HEK293 (cell line): ENCODE measurements around the gene COPE.

ENCODE experiments used
- CTCF ChIA-PET: fragments of 350-600 bp; formaldehyde crosslinking; extraction: SDS; loops from one replicate; lab custom pipeline; 2021; ENCODE audit warnings: antibody characterized with exemption; lab: Yijun Ruan, JAX
- POLR2A ChIA-PET: fragments of 300-600 bp; formaldehyde crosslinking; extraction: SDS; loops from one replicate; lab custom pipeline; 2020; ENCODE audit warnings: antibody characterized with exemption, inconsistent platforms; lab: Yijun Ruan, JAX
- H3K27ac ChIP-seq: fragments of 200-500 bp; sonication (Bioruptor generic); 2 replicates; pipeline ENCODE4 v1.5.1; 2014; ENCODE audit warnings: low read depth, low read length, control low read depth, inconsistent platforms; ENCODE audit errors: extremely low read depth
- H3K36me3 ChIP-seq, 2 experiments: fragments of 200-500 bp in 1 of 2; sonication (Bioruptor generic) in 1 of 2; 1 replicate in 1 of 2; 2 replicates in 1 of 2; pipeline ENCODE4 v1.5.1; 2014 to 2017; ENCODE audit warnings: inconsistent platforms in 2 of 2, low read length in 2 of 2; ENCODE audit not compliant: control insufficient read depth in 2 of 2, insufficient read depth in 1 of 2
- H3K4me1 ChIP-seq: fragments of 200-500 bp; sonication (Bioruptor generic); 2 replicates; pipeline ENCODE4 v1.5.1; 2014; ENCODE audit warnings: mild to moderate bottlenecking, low read length, inconsistent platforms; ENCODE audit not compliant: control insufficient read depth, insufficient read depth
- H3K4me3 ChIP-seq: 2 replicates; pipeline ENCODE4 v1.5.1; 2011; ENCODE audit warnings: low read depth, mild to moderate bottlenecking, control low read depth, low read length, moderate library complexity
- H3K9me3 ChIP-seq: fragments of 200-500 bp; sonication (Bioruptor generic); 2 replicates; pipeline ENCODE4 v1.5.1; 2014; ENCODE audit warnings: low read depth, low read length, inconsistent platforms; ENCODE audit not compliant: control insufficient read depth, insufficient read depth
- HOXD13 ChIP-seq: sonication (generic); formaldehyde crosslinking; IDR thresholded peaks from 2 replicates; pipeline ENCODE4 v1.8.0; 2022; ENCODE audit warnings: missing genetic modification reagents, borderline replicate concordance
- KLF1 ChIP-seq: fragments of 450-650 bp; formaldehyde crosslinking; IDR thresholded peaks from 2 replicates; pipeline ENCODE4 v1.5.1; 2016; ENCODE audit warnings: missing biosample characterization, missing genetic modification characterization
- KLF7 ChIP-seq: fragments of 450-650 bp; formaldehyde crosslinking; IDR thresholded peaks from 2 replicates; pipeline ENCODE4 v1.5.1; 2016; ENCODE audit warnings: missing biosample characterization, missing genetic modification characterization, borderline replicate concordance
- MZF1 ChIP-seq: fragments of 450-650 bp; formaldehyde crosslinking; IDR thresholded peaks from 2 replicates; pipeline ENCODE4 v1.5.1; 2017; ENCODE audit warnings: missing biosample characterization, missing genetic modification characterization, borderline replicate concordance
- SP2 ChIP-seq: fragments of 450-650 bp; formaldehyde crosslinking; IDR thresholded peaks from 2 replicates; pipeline ENCODE4 v1.5.1; 2016; ENCODE audit warnings: missing biosample characterization, missing genetic modification characterization
- ZNF132 ChIP-seq: fragments of 450-650 bp; formaldehyde crosslinking; IDR thresholded peaks from 2 replicates; pipeline ENCODE4 v1.5.1; 2017; ENCODE audit warnings: missing biosample characterization, missing genetic modification characterization, borderline replicate concordance
- ZNF2 ChIP-seq: fragments of 450-650 bp; formaldehyde crosslinking; IDR thresholded peaks from 2 replicates; pipeline ENCODE4 v1.5.1; 2016; ENCODE audit warnings: missing biosample characterization, missing genetic modification characterization
- ZNF24 ChIP-seq: fragments of 450-650 bp; formaldehyde crosslinking; IDR thresholded peaks from 2 replicates; pipeline ENCODE4 v1.5.1; 2016; ENCODE audit warnings: missing biosample characterization, missing genetic modification characterization
- ZNF324 ChIP-seq: fragments of 450-650 bp; formaldehyde crosslinking; IDR thresholded peaks from 2 replicates; pipeline ENCODE4 v1.5.1; 2016; ENCODE audit warnings: missing biosample characterization, missing genetic modification characterization
- ZNF350 ChIP-seq: fragments of 450-650 bp; formaldehyde crosslinking; IDR thresholded peaks from 2 replicates; pipeline ENCODE4 v1.5.0; 2017; ENCODE audit warnings: missing biosample characterization, mild to moderate bottlenecking, missing genetic modification characterization
- ZNF501 ChIP-seq: fragments of 450-650 bp; formaldehyde crosslinking; IDR thresholded peaks from 2 replicates; pipeline ENCODE4 v1.5.1; 2016; ENCODE audit warnings: missing biosample characterization, missing genetic modification characterization
- ZNF560 ChIP-seq: fragments of 450-650 bp; formaldehyde crosslinking; IDR thresholded peaks from 2 replicates; pipeline ENCODE4 v1.5.1; 2017; ENCODE audit warnings: missing biosample characterization, missing genetic modification characterization, borderline replicate concordance
- ZNF629 ChIP-seq: fragments of 450-650 bp; formaldehyde crosslinking; IDR thresholded peaks from 2 replicates; pipeline ENCODE4 v1.5.1; 2017; ENCODE audit warnings: missing biosample characterization, missing genetic modification characterization
- ZNF654 ChIP-seq: fragments of 450-650 bp; formaldehyde crosslinking; IDR thresholded peaks from 2 replicates; pipeline ENCODE4 v1.5.1; 2016; ENCODE audit warnings: low read depth, missing biosample characterization, missing genetic modification characterization
- ZNF660 ChIP-seq: fragments of 450-650 bp; IDR thresholded peaks from 2 replicates; pipeline ENCODE4 v1.5.1; 2018; ENCODE audit warnings: missing biosample characterization, mild to moderate bottlenecking, missing genetic modification characterization
- ZNF776 ChIP-seq: fragments of 450-650 bp; formaldehyde crosslinking; IDR thresholded peaks from 2 replicates; pipeline ENCODE4 v1.5.0; 2017; ENCODE audit warnings: missing biosample characterization, missing genetic modification characterization, borderline replicate concordance
- TF ChIP-seq, protein P1 (sequence below): IDR thresholded peaks from 2 replicates; pipeline ENCODE4 v1.6.1; 2011; ENCODE audit warnings: mild to moderate bottlenecking, low read depth, low read length, borderline replicate concordance
- TF ChIP-seq, protein P2 (sequence below): fragments of 450-650 bp; formaldehyde crosslinking; IDR thresholded peaks from 2 replicates; pipeline ENCODE4 v1.5.1; 2017; ENCODE audit warnings: missing biosample characterization, mild to moderate bottlenecking, missing genetic modification characterization, moderate library complexity
- TF ChIP-seq, protein P3 (sequence below): fragments of 450-650 bp; formaldehyde crosslinking; IDR thresholded peaks from 2 replicates; pipeline ENCODE4 v1.5.1; 2017; ENCODE audit warnings: missing biosample characterization, missing genetic modification characterization
- TF ChIP-seq, protein P4 (sequence below): fragments of 450-650 bp; formaldehyde crosslinking; IDR thresholded peaks from 2 replicates; pipeline ENCODE4 v1.5.1; 2016; ENCODE audit warnings: missing biosample characterization, missing genetic modification characterization
- TF ChIP-seq, protein P5 (sequence below): fragments of 450-650 bp; formaldehyde crosslinking; IDR thresholded peaks from 2 replicates; pipeline ENCODE4 v1.5.1; 2016; ENCODE audit warnings: missing biosample characterization, missing genetic modification characterization
- TF ChIP-seq, protein P6 (sequence below): fragments of 450-650 bp; formaldehyde crosslinking; IDR thresholded peaks from 2 replicates; pipeline ENCODE4 v1.5.1; 2016; ENCODE audit warnings: missing biosample characterization, missing genetic modification characterization

The COPE gene

DNA sequence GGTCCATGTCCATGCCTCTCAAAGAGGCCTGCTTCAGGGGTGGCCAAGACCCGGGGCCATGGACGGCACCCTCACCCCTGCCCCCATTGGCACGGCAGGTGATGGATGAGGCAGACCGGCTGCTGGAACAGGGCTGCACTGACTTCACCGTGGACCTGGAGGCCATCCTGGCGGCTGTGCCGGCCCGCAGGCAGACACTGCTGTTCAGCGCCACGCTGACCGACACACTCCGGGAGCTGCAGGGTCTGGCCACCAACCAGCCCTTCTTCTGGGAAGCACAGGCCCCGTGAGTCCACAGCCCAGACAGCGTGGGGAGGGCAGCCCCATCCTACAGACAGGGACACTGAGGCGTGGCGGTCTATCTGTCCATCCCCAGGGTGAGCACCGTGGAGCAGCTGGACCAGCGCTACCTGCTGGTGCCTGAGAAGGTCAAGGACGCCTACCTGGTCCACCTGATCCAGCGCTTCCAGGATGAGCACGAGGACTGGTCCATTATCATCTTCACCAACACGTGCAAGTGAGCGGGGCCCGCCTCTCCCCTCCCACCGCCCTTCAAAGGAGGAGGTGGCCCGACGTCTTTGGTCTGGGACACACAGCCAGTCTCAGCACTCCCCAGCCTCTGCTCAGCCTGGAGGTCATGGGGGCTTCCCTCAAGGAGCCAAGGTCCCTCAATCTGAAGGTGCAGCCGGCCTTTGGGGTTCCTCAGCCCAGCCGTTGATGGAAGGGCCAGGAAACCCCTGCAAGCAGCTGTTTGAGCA lies 3.2 kb upstream of the COPE start:
- Histone ChIP-seq H3K4me3 (no peak overlapping the region), H3K27ac (no peak overlapping the region), H3K36me3 (peaks cover 5 to 52% of the 10 kb centered on the region in 2 experiments; a peak in 2 of 3 replicates), H3K9me3 (no peaks in the 10 kb centered on the region), H3K4me1 (no peaks in the 10 kb centered on the region)
- TF ChIP-seq, protein P1, sequence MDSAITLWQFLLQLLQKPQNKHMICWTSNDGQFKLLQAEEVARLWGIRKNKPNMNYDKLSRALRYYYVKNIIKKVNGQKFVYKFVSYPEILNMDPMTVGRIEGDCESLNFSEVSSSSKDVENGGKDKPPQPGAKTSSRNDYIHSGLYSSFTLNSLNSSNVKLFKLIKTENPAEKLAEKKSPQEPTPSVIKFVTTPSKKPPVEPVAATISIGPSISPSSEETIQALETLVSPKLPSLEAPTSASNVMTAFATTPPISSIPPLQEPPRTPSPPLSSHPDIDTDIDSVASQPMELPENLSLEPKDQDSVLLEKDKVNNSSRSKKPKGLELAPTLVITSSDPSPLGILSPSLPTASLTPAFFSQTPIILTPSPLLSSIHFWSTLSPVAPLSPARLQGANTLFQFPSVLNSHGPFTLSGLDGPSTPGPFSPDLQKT = no peak
- TF ChIP-seq, protein P2, sequence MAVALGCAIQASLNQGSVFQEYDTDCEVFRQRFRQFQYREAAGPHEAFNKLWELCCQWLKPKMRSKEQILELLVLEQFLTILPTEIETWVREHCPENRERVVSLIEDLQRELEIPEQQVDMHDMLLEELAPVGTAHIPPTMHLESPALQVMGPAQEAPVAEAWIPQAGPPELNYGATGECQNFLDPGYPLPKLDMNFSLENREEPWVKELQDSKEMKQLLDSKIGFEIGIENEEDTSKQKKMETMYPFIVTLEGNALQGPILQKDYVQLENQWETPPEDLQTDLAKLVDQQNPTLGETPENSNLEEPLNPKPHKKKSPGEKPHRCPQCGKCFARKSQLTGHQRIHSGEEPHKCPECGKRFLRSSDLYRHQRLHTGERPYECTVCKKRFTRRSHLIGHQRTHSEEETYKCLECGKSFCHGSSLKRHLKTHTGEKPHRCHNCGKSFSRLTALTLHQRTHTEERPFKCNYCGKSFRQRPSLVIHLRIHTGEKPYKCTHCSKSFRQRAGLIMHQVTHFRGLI = no peak
- TF ChIP-seq HOXD13 (no peak), SP2 (tag by site-specific recombination) (no peak), ZNF660 (no peak), KLF1 (tag by site-specific recombination) (no peak), ZNF24 (tag by site-specific recombination) (no peak), ZNF501 (tag by site-specific recombination) (no peak), ZNF776 (tag by site-specific recombination) (no peak)
- TF ChIP-seq, protein P3, sequence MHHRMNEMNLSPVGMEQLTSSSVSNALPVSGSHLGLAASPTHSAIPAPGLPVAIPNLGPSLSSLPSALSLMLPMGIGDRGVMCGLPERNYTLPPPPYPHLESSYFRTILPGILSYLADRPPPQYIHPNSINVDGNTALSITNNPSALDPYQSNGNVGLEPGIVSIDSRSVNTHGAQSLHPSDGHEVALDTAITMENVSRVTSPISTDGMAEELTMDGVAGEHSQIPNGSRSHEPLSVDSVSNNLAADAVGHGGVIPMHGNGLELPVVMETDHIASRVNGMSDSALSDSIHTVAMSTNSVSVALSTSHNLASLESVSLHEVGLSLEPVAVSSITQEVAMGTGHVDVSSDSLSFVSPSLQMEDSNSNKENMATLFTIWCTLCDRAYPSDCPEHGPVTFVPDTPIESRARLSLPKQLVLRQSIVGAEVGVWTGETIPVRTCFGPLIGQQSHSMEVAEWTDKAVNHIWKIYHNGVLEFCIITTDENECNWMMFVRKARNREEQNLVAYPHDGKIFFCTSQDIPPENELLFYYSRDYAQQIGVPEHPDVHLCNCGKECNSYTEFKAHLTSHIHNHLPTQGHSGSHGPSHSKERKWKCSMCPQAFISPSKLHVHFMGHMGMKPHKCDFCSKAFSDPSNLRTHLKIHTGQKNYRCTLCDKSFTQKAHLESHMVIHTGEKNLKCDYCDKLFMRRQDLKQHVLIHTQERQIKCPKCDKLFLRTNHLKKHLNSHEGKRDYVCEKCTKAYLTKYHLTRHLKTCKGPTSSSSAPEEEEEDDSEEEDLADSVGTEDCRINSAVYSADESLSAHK = no peak
- TF ChIP-seq, protein P4, sequence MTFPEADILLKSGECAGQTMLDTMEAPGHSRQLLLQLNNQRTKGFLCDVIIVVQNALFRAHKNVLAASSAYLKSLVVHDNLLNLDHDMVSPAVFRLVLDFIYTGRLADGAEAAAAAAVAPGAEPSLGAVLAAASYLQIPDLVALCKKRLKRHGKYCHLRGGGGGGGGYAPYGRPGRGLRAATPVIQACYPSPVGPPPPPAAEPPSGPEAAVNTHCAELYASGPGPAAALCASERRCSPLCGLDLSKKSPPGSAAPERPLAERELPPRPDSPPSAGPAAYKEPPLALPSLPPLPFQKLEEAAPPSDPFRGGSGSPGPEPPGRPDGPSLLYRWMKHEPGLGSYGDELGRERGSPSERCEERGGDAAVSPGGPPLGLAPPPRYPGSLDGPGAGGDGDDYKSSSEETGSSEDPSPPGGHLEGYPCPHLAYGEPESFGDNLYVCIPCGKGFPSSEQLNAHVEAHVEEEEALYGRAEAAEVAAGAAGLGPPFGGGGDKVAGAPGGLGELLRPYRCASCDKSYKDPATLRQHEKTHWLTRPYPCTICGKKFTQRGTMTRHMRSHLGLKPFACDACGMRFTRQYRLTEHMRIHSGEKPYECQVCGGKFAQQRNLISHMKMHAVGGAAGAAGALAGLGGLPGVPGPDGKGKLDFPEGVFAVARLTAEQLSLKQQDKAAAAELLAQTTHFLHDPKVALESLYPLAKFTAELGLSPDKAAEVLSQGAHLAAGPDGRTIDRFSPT (tag by site-specific recombination) = no peak
- CTCF ChIA-PET = interaction anchor here (1.7 kb wide), 1 partner anchor 64 kb away, joined by 3 read pairs; no protein-coding TSS in a partner anchor
- POLR2A ChIA-PET = no interaction called here

DNA sequence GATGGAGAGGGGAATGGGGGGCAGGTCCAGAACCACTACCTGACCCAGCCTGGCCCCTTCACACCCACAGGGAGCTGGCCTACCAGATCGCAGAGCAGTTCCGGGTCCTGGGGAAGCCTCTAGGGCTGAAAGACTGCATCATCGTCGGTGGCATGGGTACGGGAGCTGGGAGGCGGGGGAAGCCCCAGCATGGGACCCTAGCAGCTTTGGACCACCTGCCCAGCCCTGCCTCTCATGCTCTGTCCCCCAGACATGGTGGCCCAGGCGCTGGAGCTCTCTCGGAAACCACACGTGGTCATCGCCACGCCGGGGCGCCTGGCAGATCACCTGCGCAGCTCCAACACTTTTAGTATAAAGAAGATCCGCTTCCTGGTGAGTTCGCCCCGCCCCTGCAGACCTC lies 2.4 kb upstream of the COPE start:
- TF ChIP-seq ZNF560 (tag by site-specific recombination) (no peak), MZF1 (no peak), ZNF324 (no peak), ZNF2 (tag by site-specific recombination) (no peak), KLF1 (tag by site-specific recombination) (no peak), ZNF629 (tag by site-specific recombination) (no peak), ZNF654 (tag by site-specific recombination) (no peak), ZNF132 (tag by site-specific recombination) (no peak), ZNF350 (tag by site-specific recombination) (no peak), KLF7 (tag by site-specific recombination) (no peak)
- TF ChIP-seq, protein P5, sequence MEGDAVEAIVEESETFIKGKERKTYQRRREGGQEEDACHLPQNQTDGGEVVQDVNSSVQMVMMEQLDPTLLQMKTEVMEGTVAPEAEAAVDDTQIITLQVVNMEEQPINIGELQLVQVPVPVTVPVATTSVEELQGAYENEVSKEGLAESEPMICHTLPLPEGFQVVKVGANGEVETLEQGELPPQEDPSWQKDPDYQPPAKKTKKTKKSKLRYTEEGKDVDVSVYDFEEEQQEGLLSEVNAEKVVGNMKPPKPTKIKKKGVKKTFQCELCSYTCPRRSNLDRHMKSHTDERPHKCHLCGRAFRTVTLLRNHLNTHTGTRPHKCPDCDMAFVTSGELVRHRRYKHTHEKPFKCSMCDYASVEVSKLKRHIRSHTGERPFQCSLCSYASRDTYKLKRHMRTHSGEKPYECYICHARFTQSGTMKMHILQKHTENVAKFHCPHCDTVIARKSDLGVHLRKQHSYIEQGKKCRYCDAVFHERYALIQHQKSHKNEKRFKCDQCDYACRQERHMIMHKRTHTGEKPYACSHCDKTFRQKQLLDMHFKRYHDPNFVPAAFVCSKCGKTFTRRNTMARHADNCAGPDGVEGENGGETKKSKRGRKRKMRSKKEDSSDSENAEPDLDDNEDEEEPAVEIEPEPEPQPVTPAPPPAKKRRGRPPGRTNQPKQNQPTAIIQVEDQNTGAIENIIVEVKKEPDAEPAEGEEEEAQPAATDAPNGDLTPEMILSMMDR (tag by site-specific recombination) = no peak
- TF ChIP-seq, protein P6, sequence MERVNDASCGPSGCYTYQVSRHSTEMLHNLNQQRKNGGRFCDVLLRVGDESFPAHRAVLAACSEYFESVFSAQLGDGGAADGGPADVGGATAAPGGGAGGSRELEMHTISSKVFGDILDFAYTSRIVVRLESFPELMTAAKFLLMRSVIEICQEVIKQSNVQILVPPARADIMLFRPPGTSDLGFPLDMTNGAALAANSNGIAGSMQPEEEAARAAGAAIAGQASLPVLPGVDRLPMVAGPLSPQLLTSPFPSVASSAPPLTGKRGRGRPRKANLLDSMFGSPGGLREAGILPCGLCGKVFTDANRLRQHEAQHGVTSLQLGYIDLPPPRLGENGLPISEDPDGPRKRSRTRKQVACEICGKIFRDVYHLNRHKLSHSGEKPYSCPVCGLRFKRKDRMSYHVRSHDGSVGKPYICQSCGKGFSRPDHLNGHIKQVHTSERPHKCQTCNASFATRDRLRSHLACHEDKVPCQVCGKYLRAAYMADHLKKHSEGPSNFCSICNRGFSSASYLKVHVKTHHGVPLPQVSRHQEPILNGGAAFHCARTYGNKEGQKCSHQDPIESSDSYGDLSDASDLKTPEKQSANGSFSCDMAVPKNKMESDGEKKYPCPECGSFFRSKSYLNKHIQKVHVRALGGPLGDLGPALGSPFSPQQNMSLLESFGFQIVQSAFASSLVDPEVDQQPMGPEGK = no peak
- POLR2A ChIA-PET = no interaction called here
- Histone ChIP-seq H3K4me3 (no peak overlapping the region), H3K9me3 (no peaks in the 10 kb centered on the region), H3K4me1 (no peaks in the 10 kb centered on the region), H3K27ac (no peak overlapping the region), H3K36me3 (peaks cover 10 to 49% of the 10 kb centered on the region in 2 experiments; a peak in 2 of 3 replicates)
- CTCF ChIA-PET = no interaction called here
